DLD1 (cell line): Measurements from ENCODE around the gene SEMA3A.
"Not testable (repeated sequence)": the region's sequence is repeated elsewhere in the genome, so short reads cannot be mapped to it uniquely, and the experiment has no call there.

Source experiments
- in situ Hi-C: cut with HindIII; loops from 2 replicates; pipeline ENCODE4 v1.10.0; 2017; ENCODE audit warnings: low sequenced_read_pairs

The SEMA3A gene

GRCh38 chr7:84159435-84159834 is 35.2 kb downstream of the SEMA3A start:
- in situ Hi-C loops: no loop called here

DNA sequence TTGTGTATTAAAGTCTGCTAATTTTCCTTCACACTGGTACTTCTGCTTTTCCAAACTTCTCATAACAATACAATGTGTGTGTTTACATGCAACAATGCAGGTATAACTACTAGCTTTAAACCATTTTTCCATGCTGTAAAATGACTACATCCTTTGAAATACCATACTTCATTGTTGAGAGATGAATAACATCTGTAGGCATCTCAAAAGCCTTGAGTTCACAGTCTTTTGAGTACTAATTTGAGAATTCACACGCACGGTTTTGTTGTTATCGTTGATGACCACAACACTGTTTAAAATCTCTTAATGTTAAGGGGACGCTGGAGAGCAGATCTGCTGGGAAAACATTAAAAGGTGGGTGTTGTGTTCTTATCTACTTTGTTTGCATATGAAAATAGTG is 37.4 kb downstream of the SEMA3A start:
- in situ Hi-C loops: no loop called here

DNA sequence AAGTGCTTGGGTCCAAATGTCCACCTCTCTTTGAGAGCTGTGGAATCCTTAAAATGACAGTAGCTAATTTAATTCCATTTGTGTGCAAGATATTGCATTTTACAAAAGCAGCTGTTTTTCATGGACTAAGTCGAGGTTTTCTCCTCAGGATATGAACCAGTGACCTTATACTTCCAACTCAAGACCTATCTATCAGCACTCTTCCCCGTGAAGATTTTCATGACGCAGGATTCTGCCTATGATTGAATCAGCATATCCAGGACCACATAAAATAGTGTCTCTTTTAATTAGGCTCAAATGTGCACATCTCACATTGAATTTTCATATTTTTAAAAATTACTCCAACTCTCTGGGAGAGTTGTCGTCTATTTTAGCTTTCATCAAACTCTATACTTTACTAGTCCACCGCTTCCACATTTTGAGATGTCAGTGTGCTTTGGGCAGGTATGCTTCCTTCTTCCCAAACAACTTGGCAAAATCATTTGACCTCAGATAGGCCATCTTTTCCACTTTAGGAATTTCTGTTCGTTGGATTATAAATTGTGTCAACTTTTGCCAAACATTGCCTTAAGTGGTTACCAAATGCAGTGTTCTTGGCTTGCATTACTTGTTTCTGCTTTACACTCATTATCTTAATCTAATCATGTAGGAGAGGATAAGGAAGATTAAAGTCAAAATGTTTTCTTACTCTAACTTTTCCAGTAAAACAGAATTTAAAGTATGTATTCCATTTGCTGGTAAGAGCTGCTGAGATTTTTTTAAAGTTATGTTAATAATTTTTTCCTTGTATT is 39.4 kb downstream of the SEMA3A start:
- in situ Hi-C loops: no loop called here

DNA sequence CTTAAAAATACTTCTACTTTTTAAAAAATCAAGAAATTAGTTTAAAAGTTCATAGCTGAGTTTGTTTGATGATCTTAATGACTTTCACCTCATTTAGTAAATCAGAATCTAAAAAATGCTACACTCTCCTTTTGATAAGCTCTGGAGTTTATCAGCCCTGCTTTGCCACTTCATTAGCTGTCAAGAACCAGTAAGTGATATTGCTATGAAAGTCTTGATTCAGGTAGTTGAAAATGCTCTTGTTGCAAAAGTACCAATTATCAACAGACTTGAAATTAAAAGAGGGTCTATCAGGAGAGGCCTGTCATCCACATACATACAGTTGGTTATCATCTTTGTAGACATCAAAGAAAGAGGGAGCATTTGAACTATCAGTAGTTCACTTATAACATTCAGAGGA is 41.6 kb downstream of the SEMA3A start:
- in situ Hi-C loops: no loop called here

DNA sequence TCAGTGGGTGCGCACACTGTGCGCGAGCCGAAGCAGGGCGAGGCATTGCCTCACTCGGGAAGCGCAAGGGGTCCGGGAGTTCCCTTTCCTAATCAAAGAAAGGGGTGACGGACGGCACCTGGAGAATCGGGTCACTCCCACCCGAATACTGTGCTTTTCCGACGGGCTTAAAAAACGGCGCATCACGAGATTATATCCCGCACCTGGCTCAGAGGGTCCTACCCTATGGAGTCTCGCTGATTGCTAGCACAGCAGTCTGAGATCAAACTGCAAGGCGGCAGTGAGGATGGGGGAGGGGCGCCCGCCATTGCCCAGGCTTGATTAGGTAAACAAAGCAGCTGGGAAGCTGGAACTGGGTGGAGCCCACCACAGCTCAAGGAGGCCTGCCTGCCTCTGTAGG is 44.2 kb downstream of the SEMA3A start:
- in situ Hi-C loops: not testable (repeated sequence)

- in situ Hi-C loops: no loop called here
Measured at GRCh38 chr7:84149573-84149972, 45.0 kb downstream of the SEMA3A start.

- in situ Hi-C loops: no loop called here
Measured at GRCh38 chr7:84145892-84146291, 48.7 kb downstream of the SEMA3A start.

- in situ Hi-C loops: no loop called here
Measured at GRCh38 chr7:84144935-84145334, 49.7 kb downstream of the SEMA3A start.

DNA sequence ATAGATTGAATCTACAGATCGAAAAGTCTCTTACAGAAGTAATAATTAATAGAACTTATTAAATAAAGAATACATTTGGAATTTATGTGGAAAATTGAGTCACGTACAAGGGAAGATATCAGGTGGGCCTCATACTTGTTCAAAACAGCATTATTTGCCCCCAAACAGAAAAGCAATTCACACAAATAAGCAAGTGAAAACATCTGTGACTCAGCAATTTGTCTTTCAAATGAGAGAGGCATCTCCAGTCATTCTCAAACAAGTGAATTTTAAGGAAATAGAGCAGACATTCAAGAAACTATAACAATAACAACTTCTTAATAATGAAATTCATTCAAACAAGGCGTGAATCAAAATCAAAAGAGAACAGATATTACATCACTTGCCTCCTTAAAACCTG is 50.1 kb downstream of the SEMA3A start:
- in situ Hi-C loops: no loop called here

DNA sequence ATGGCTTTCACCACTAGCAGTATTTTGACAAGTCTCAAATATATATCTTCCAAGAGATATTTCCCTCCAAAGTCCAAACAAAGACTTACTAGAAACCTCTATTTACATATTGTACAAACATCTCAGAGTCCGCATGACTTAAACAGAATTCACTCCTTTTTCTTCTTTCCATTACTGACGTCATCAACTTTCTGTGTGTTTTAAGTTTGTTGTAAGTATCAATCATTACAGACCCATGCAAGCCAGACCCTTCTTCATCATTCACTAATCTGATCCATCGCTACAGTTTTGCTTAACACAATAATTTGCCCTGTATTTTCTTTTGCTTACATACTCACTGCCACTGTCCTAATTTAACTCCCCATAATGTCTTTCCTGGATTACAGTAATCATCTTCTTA is 51.9 kb downstream of the SEMA3A start:
- in situ Hi-C loops: no loop called here

- in situ Hi-C loops: no loop called here
Measured at GRCh38 chr7:84139986-84140729, 54.4 kb downstream of the SEMA3A start.

GRCh38 chr7:84138411-84138810 is 56.2 kb downstream of the SEMA3A start:
- in situ Hi-C loops: no loop called here

GRCh38 chr7:84137812-84138211 is 56.8 kb downstream of the SEMA3A start:
- in situ Hi-C loops: no loop called here

GRCh38 chr7:84136809-84137208 is 57.8 kb downstream of the SEMA3A start:
- in situ Hi-C loops: no loop called here

DNA sequence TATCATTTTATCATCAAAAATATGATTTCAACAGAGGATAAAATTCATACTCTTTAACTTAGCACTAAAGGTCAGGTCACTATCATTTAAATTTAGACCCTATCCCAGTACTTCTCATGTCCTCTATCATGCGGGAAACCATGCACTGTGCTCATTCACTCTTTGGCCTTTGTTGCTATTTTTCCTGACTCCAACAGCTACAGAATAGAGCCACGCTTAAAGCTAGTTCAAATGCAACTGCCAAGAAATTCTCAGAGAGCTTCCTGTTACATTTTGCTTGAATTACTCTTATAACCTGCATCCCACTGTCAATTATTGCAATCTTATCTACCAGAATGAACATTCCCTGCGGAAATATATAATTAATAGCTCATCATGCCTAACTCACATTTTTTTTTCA is 58.3 kb downstream of the SEMA3A start:
- in situ Hi-C loops: no loop called here

- in situ Hi-C loops: no loop called here
Measured at GRCh38 chr7:84134169-84134568, 60.4 kb downstream of the SEMA3A start.

- in situ Hi-C loops: no loop called here
Measured at GRCh38 chr7:84125654-84126053, 68.9 kb downstream of the SEMA3A start.

GRCh38 chr7:84123965-84124547 is 70.5 kb downstream of the SEMA3A start:
- in situ Hi-C loops: no loop called here

- in situ Hi-C loops: no loop called here
Measured at GRCh38 chr7:84122582-84123360, 71.8 kb downstream of the SEMA3A start.

DNA sequence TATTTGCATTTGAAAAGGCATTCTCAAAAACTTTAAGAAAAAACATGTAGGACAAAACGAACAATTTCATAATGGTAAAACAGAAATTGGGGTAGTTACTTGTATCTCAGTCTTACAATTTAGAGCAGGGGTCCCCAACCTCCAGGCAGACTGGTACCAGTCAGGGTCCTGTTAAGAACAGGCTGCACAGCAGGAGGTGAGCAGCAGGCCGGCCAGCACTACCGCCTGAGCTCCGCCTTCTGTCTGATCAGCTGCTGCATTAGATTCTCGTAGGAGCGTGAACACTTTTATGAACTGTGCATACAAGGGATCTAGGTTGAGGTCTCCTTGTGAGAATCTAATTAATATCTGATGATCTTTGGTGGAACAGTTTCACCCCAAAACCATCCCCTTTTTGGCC is 77.3 kb downstream of the SEMA3A start:
- in situ Hi-C loops: no loop called here
